ENCODE measurements around the gene SLC45A3. TPM values are rescaled to one million over a fixed set of nuclear protein-coding genes. Genes with fewer than 3 reads are reported as not detected.

SLC45A3 gene
- total RNA-seq, 1 experiment from 2014 or later = 3.0 TPM

- H3K9me3 ChIP-seq (ENCODE audit: control insufficient read depth, insufficient read depth, low read depth, low read length) = no peaks in the 10 kb centered on the region
- no peak overlapping the region; the same call in 1 of the 2 replicates for H3K27ac ChIP-seq (ENCODE audit: low read length)
- ATAC-seq (no peak), DNase-seq (ENCODE audit: low read depth, low spot score) (no peak)
- POLR2A ChIA-PET = no interaction called here
- TF ChIP-seq TCF7L2 (IDR thresholded peaks at IDR 0.05; ENCODE audit: low read depth, low read length) = no peak
- H3K27me3 ChIP-seq (ENCODE audit: control insufficient read depth, insufficient read depth, low read length) = no peaks in the 10 kb centered on the region
- H3K4me3 ChIP-seq (ENCODE audit: low read depth in 2 of 2, low read length in 2 of 2) = no peak overlapping the region
- no peaks in the 10 kb centered on the region; the same call in 1 of the 2 replicates for H3K36me3 ChIP-seq (ENCODE audit: control insufficient read depth, insufficient read depth, low read length)
- intact Hi-C loops (cut with micrococcal nuclease; ENCODE audit: unreplicated experiment) = no loop called here
- CTCF ChIA-PET = no interaction called here
- BruUV-seq (replicated peaks) = no TSS peak
- in situ Hi-C loops (cut with HindIII; ENCODE audit: low pct_unique_long_range_greater_than_20kb, low sequenced_read_pairs) = no loop called here
- no peaks in the 10 kb centered on the region for H3K4me1 ChIP-seq (ENCODE audit: control insufficient read depth, insufficient read depth, low read length)
Observed at GRCh38 chr1:205701891-205702290, 21.6 kb upstream of the SLC45A3 start.

- BruUV-seq (replicated peaks) = no TSS peak
- no peaks in the 10 kb centered on the region for H3K36me3 ChIP-seq (ENCODE audit: control insufficient read depth, insufficient read depth, low read length)
- TF ChIP-seq POLR2AphosphoS5 (IDR thresholded peaks at IDR 0.05; ENCODE audit: low read depth, low read length) (no peak), SIN3A (IDR thresholded peaks at IDR 0.05; ENCODE audit: borderline replicate concordance, insufficient read depth, low read depth, low read length) (no peak), TCF7L2 (IDR thresholded peaks at IDR 0.05; ENCODE audit: low read depth, low read length) (no peak), REST (IDR thresholded peaks at IDR 0.05; ENCODE audit: insufficient read depth in 1 of 2, low read depth in 2 of 2, low read length in 1 of 2) (no peak), CTCF (IDR thresholded peaks at IDR 0.05) (no peak)
- H3K27me3 ChIP-seq (ENCODE audit: control insufficient read depth, insufficient read depth, low read length) = no peaks in the 10 kb centered on the region
- in situ Hi-C loops (cut with HindIII; ENCODE audit: low pct_unique_long_range_greater_than_20kb, low sequenced_read_pairs) (no loop called here), intact Hi-C loops (cut with micrococcal nuclease; ENCODE audit: unreplicated experiment) (no loop called here)
- ATAC-seq (no peak), DNase-seq (ENCODE audit: low read depth, low spot score) (no peak)
- H3K4me1 ChIP-seq (ENCODE audit: control insufficient read depth, insufficient read depth, low read length) = no peaks in the 10 kb centered on the region
- H3K4me3 ChIP-seq (ENCODE audit: low read depth in 2 of 2, low read length in 2 of 2) = no peak overlapping the region
- H3K9me3 ChIP-seq (ENCODE audit: control insufficient read depth, insufficient read depth, low read depth, low read length) = no peaks in the 10 kb centered on the region
- ChIA-PET CTCF (no interaction called here), POLR2A (no interaction called here)
- H3K27ac ChIP-seq (ENCODE audit: low read length) = no peak overlapping the region
Observed at GRCh38 chr1:205701420-205701819, 21.1 kb upstream of the SLC45A3 start.

GRCh38 chr1:205700865-205701401, 20.6 kb upstream of the SLC45A3 start:
- Histone ChIP-seq H3K27me3 (ENCODE audit: control insufficient read depth, insufficient read depth, low read length) (no peaks in the 10 kb centered on the region), H3K27ac (ENCODE audit: low read length) (no peak overlapping the region), H3K4me1 (ENCODE audit: control insufficient read depth, insufficient read depth, low read length) (no peaks in the 10 kb centered on the region), H3K36me3 (ENCODE audit: control insufficient read depth, insufficient read depth, low read length) (no peaks in the 10 kb centered on the region), H3K9me3 (ENCODE audit: control insufficient read depth, insufficient read depth, low read depth, low read length) (no peaks in the 10 kb centered on the region), H3K4me3 (ENCODE audit: low read depth in 2 of 2, low read length in 2 of 2) (no peak overlapping the region)
- TF ChIP-seq REST (IDR thresholded peaks at IDR 0.05; ENCODE audit: insufficient read depth in 1 of 2, low read depth in 2 of 2, low read length in 1 of 2) = no peak
- CTCF ChIA-PET = interaction anchor here (0.6 to 1.1 kb wide), 2 partner anchors 23 to 42 kb away, joined by 3 read pairs; no protein-coding TSS in a partner anchor
- POLR2A ChIA-PET = no interaction called here
- DNase-seq (ENCODE audit: low read depth, low spot score) = no peak
- in situ Hi-C loops (cut with HindIII; ENCODE audit: low pct_unique_long_range_greater_than_20kb, low sequenced_read_pairs) (no loop called here), intact Hi-C loops (cut with micrococcal nuclease; ENCODE audit: unreplicated experiment) (no loop called here)
- BruUV-seq (replicated peaks) = no TSS peak
- ATAC-seq = no peak

All from Panc1 (cell line).